Measurements from ENCODE around the gene C1orf105.

Gene C1orf105

GRCh38 chr1:172499636-172500141 is 79.2 kb downstream of the C1orf105 start:
- no peak for DNase-seq (ENCODE audit: low read depth)
- H3K4me3 ChIP-seq (ENCODE audit: low read depth, low read length) = no peak overlapping the region
- no peak for TF ChIP-seq CTCF (conservative IDR thresholded peaks at IDR 0.05; ENCODE audit: low read depth, low read length)

GRCh38 chr1:172500207-172500606 is 79.7 kb downstream of the C1orf105 start:
- H3K4me3 ChIP-seq (ENCODE audit: low read depth, low read length) = no peak overlapping the region
- DNase-seq (ENCODE audit: low read depth) = no peak
- TF ChIP-seq CTCF (conservative IDR thresholded peaks at IDR 0.05; ENCODE audit: low read depth, low read length) = no peak

- TF ChIP-seq CTCF (conservative IDR thresholded peaks at IDR 0.05; ENCODE audit: low read depth, low read length) = no peak
- H3K4me3 ChIP-seq (ENCODE audit: low read depth, low read length) = no peak overlapping the region
- DNase-seq (ENCODE audit: low read depth) = no peak
Measured at GRCh38 chr1:172507741-172508140, 87.3 kb downstream of the C1orf105 start.

GRCh38 chr1:172510479-172510878 is 90.0 kb downstream of the C1orf105 start:
- no peak for TF ChIP-seq CTCF (conservative IDR thresholded peaks at IDR 0.05; ENCODE audit: low read depth, low read length)
- no peak for DNase-seq (ENCODE audit: low read depth)
- no peak overlapping the region for H3K4me3 ChIP-seq (ENCODE audit: low read depth, low read length)

- no peak overlapping the region for H3K4me3 ChIP-seq (ENCODE audit: low read depth, low read length)
- DNase-seq (ENCODE audit: low read depth) = no peak
- no peak for TF ChIP-seq CTCF (conservative IDR thresholded peaks at IDR 0.05; ENCODE audit: low read depth, low read length)
Measured at GRCh38 chr1:172512591-172512990, 92.1 kb downstream of the C1orf105 start.

GRCh38 chr1:172513479-172513878 is 93.0 kb downstream of the C1orf105 start:
- TF ChIP-seq CTCF (conservative IDR thresholded peaks at IDR 0.05; ENCODE audit: low read depth, low read length) = no peak
- H3K4me3 ChIP-seq (ENCODE audit: low read depth, low read length) = no peak overlapping the region
- no peak for DNase-seq (ENCODE audit: low read depth)

GRCh38 chr1:172514108-172514507 is 93.6 kb downstream of the C1orf105 start:
- no peak overlapping the region for H3K4me3 ChIP-seq (ENCODE audit: low read depth, low read length)
- no peak for DNase-seq (ENCODE audit: low read depth)
- TF ChIP-seq CTCF (conservative IDR thresholded peaks at IDR 0.05; ENCODE audit: low read depth, low read length) = no peak

Data from choroid plexus epithelial cell (primary cell).